GM10248 (cell line): ENCODE results near the gene ZNF384.

Source experiments
- CTCF ChIA-PET: fragments of 300-600 bp; sonication (Branson Sonifier 250); formaldehyde crosslinking; extraction: SDS; loops from one replicate; lab custom pipeline; 2021; ENCODE audit warnings: antibody characterized with exemption; lab: Yijun Ruan, JAX
- POLR2A ChIA-PET: fragments of 350-650 bp; sonication (Branson Sonifier 250); formaldehyde crosslinking; extraction: SDS; loops from one replicate; lab custom pipeline; 2020; ENCODE audit warnings: antibody characterized with exemption; lab: Yijun Ruan, JAX
- DNase-seq: peaks from one replicate; pipeline ENCODE4 v3.0.0; 2012; ENCODE audit errors: extremely low spot score
- TF ChIP-seq, protein P1 (sequence below): IDR thresholded peaks from 2 replicates; pipeline ENCODE4 v1.5.1; 2012; ENCODE audit warnings: mild to moderate bottlenecking, low read depth; ENCODE audit errors: extremely low read depth, missing control alignments, control extremely low read depth

The ZNF384 gene

DNA sequence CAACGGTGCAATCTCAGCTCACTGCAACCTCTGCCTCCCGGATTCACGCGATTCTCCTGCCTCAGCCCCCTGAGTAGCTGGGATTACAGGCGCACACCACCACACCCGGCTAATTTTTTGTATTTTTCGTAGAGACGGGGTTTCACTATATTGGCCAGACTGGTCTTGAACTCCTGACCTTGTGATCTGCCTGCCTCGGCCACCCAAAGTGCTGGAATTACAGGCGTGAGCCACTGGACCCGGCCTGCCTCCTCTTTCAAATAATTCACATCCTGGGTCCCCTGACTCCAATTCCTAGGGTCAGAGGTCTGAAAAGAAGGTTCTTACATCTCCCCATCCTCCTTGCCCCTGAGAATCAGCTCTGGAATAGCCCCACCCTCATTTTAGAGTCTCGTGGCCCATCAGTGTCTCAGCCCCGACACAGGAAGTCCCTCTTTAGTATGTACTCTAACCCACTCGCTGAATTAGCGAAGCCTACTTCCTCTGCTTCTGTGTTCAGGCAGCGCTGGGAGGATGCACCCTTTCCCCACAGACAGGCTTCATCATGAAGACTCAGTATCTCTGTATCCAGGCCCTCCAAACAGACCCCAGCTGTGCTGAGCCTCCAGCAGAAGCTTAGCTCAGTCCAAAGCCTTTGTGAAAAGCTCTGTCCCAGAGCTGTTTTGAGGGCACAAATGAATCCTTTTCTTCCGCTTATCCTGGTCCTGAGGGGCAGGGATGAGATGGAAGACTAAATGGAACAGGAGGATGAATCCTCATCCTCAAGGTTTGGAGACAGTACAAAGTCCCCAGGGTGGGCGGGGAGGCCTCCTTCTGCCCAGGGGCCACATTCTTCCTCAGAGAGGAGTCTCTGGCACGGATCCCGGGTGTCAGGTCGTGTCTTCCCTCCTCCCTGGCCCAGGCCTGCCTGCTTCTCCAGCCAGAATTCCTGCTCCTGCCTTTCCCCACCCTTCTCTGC is 56.9 kb downstream of the ZNF384 start:
- ChIA-PET POLR2A (interaction anchor here (1.0 to 2.0 kb wide), 5 partner anchors 8 to 235 kb away, joined by 3 to 5 read pairs (median 3); partner anchors contain the start of gene TPI1), CTCF (interaction anchor here (1.0 to 7.5 kb wide), 6 partner anchors 11 to 204 kb away, joined by 3 to 57 read pairs (median 8); partner anchors contain the start of gene ACRBP)
- TF ChIP-seq, protein P1, sequence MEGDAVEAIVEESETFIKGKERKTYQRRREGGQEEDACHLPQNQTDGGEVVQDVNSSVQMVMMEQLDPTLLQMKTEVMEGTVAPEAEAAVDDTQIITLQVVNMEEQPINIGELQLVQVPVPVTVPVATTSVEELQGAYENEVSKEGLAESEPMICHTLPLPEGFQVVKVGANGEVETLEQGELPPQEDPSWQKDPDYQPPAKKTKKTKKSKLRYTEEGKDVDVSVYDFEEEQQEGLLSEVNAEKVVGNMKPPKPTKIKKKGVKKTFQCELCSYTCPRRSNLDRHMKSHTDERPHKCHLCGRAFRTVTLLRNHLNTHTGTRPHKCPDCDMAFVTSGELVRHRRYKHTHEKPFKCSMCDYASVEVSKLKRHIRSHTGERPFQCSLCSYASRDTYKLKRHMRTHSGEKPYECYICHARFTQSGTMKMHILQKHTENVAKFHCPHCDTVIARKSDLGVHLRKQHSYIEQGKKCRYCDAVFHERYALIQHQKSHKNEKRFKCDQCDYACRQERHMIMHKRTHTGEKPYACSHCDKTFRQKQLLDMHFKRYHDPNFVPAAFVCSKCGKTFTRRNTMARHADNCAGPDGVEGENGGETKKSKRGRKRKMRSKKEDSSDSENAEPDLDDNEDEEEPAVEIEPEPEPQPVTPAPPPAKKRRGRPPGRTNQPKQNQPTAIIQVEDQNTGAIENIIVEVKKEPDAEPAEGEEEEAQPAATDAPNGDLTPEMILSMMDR = no peak
- peak; percentile 71 for DNase-seq

DNA sequence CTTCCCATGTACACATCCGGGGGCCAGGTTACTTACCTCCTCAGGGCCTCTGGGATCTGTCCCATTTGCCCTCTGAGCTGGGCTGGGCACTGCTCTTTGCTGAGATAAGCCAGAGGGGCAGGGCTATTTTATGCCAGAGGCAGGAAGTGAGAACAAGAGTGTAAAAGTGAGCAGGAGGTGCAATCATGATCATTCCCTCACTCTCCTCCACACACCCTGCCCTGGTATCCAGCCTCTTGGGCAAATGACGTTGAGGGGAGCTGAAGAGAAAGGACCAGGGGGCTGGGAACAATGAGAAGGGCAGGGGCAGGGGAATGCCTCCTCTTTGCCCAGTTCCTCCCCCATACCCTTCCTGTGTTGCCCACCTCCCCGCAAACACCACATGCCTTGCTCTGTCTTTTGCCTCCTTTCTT is 57.6 kb downstream of the ZNF384 start:
- DNase-seq = no peak
- ChIA-PET POLR2A (interaction anchor here (1.0 to 2.0 kb wide), 4 partner anchors 8 to 236 kb away, joined by 3 to 5 read pairs (median 3); partner anchors contain the start of gene TPI1), CTCF (interaction anchor here (1.7 to 7.5 kb wide), 4 partner anchors 11 to 17 kb away, joined by 7 to 57 read pairs (median 10); partner anchors contain the start of gene ACRBP)
- TF ChIP-seq, protein P1 = no peak

DNA sequence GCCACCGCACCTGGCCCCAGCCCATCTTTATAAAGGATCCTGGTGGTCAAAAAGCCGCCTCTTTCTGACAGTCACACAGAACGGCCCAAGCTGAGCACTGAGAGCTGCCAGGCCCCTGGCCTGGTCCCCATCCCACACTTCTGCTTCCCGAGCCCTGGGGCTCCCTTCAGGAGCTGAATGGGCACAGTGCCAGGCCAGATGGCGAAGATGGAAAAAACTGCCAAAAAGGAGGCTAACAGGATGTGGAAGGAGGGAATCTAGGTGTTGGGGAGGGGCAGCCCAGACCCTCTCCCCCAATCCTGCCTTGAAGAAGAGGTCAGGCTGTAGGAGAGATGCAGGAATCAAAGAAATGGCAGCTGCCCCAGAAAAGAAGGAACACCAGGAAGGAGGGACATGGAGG is 58.4 kb downstream of the ZNF384 start:
- TF ChIP-seq, protein P1 = no peak
- POLR2A ChIA-PET = no interaction called here
- no peak for DNase-seq
- CTCF ChIA-PET = interaction anchor here (1.3 to 7.5 kb wide), 4 partner anchors 10 to 33 kb away, joined by 3 to 57 read pairs (median 6); no protein-coding TSS in a partner anchor

DNA sequence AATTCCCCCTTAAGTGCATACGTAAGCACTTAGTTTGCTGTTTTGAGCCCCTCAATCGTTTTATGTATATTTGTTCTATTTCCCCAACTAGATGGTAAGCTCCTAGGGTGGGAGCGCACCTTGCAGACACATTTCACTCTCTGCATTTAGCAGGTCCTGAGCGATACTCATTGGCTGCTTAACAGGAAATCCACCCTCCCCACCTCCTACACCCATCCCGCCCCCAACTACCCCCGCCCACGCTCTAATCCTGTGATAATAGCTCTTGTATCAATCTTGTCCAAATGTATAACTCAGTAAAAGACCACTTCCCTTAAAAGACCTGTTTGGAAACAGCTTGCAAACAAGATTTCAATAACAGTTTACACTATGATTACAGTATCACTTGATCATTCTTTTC is 61.6 kb downstream of the ZNF384 start:
- ChIA-PET CTCF (interaction anchor here (0.8 to 1.3 kb wide), 4 partner anchors 8 to 245 kb away, joined by 3 to 7 read pairs (median 3); partner anchors contain the start of gene SPSB2), POLR2A (interaction anchor here (0.6 to 0.9 kb wide), 3 partner anchors 8 to 120 kb away, joined by 3 to 4 read pairs (median 3); partner anchors contain the start of gene LPAR5)
- TF ChIP-seq, protein P1 = no peak
- no peak for DNase-seq

DNA sequence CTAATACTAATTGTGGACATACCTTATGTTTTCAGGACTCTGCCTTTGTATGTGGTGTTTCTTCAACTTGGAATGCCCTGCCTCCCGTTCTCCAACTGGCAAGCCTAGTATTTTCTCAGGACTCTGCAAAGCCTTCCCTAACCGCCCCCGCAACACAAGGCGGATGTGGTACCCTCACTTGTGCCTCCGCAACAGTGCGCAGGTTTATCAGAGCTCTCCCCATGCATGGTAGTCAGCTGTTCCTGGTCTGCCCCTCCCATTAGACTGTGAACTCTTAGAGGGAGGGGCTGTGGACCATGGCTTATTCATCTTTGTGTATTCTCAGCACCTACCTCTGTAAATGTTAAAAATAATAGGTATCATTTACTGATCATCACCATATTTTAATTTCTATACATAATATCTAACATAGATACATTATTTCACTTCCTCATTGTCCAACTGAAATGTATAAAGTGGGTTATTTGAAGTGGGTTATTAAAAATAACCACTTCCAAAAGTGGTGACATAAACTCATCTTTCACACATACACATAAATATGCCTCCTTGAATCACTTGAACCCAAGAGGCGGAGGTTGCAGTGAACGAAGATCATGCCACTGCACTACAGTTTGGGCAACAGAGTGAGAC is 62.4 kb downstream of the ZNF384 start:
- TF ChIP-seq, protein P1 = no peak
- ChIA-PET CTCF (interaction anchor here (1.0 to 1.8 kb wide), 3 partner anchors 9 to 246 kb away, joined by 3 to 5 read pairs (median 3); partner anchors contain the start of genes LPAR5, MLF2 and SPSB2), POLR2A (interaction anchor here (0.9 kb wide), 1 partner anchor 9 kb away, joined by 3 read pairs; the partner anchor contains the start of gene LPAR5)
- peak; percentile 62 for DNase-seq
